Fibroblast of lung (primary cell): ENCODE results near the gene ATP8A1. TPM values are rescaled to one million over a fixed set of nuclear protein-coding genes. Genes with fewer than 3 reads are reported as not detected.

Experiments used
- DNase-seq, 2 donors: peaks; one replicate each; pipeline versions ENCODE4 v3.0.0 to v3.0.0-alpha.2; 2010; ENCODE audit warnings: low read depth in 2 of 2
- H2AFZ ChIP-seq: 2 replicates; pipeline ENCODE4 v1.5.1; 2012; ENCODE audit warnings: low read length, control low read depth, inconsistent platforms
- H3K27ac ChIP-seq: 2 replicates; pipeline ENCODE4 v1.5.1; 2011; ENCODE audit warnings: low read length, control low read depth; ENCODE audit not compliant: insufficient read depth
- H3K27me3 ChIP-seq: 2 replicates; pipeline ENCODE4 v1.5.1; 2011; ENCODE audit warnings: mild to moderate bottlenecking, low read length; ENCODE audit not compliant: control insufficient read depth, insufficient read depth
- H3K36me3 ChIP-seq: 2 replicates; pipeline ENCODE4 v1.5.1; 2011; ENCODE audit warnings: low read length; ENCODE audit not compliant: control insufficient read depth, insufficient read depth
- H3K4me1 ChIP-seq: 2 replicates; pipeline ENCODE4 v1.5.1; 2011; ENCODE audit warnings: low read length; ENCODE audit not compliant: control insufficient read depth, insufficient read depth; ENCODE audit errors: extremely low read depth
- H3K4me2 ChIP-seq: 2 replicates; pipeline ENCODE4 v1.5.1; 2011; ENCODE audit warnings: low read length, control low read depth; ENCODE audit not compliant: insufficient read depth; ENCODE audit errors: extremely low read depth
- H3K4me3 ChIP-seq, 4 experiments: fragments of 200-600 bp in 1 of 4; sonication (generic) in 1 of 4; replicated peaks in 1 of 4; 2 replicates each; pipeline ENCODE4 v1.5.1; 2011 to 2016; ENCODE audit warnings: low read length in 4 of 4, low read depth in 3 of 4, mild to moderate bottlenecking in 3 of 4, control low read depth in 2 of 4, inconsistent platforms in 1 of 4, mixed read lengths in 1 of 4; ENCODE audit not compliant: insufficient read depth in 1 of 4; ENCODE audit errors: control extremely low read depth in 1 of 4
- H3K79me2 ChIP-seq: 2 replicates; pipeline ENCODE4 v1.5.1; 2012; ENCODE audit warnings: mild to moderate bottlenecking, low read length, inconsistent platforms; ENCODE audit not compliant: control insufficient read depth, insufficient read depth
- H3K9ac ChIP-seq: 2 replicates; pipeline ENCODE4 v1.5.1; 2011; ENCODE audit warnings: mild to moderate bottlenecking, low read length, control low read depth; ENCODE audit not compliant: insufficient read depth
- H3K9me3 ChIP-seq: 2 replicates; pipeline ENCODE4 v1.5.1; 2012; ENCODE audit warnings: low read depth, low read length; ENCODE audit not compliant: control insufficient read depth, insufficient read depth
- H4K20me1 ChIP-seq: 2 replicates; pipeline ENCODE4 v1.5.1; 2011; ENCODE audit warnings: low read length; ENCODE audit not compliant: control insufficient read depth, insufficient read depth; ENCODE audit errors: extremely low read depth
- EZH2 ChIP-seq: IDR thresholded peaks from 2 replicates; pipeline ENCODE4 v1.5.1; 2012; ENCODE audit warnings: low read length, control low read depth, mild to moderate bottlenecking; ENCODE audit errors: missing control alignments
- polyA plus RNA-seq, 2 donors: library from polyadenylated mRNA; depleted of rRNA in 1 of 2; stranded (reverse) in 1 of 2; unstranded in 1 of 2; fragments of >200 nt; gene quantifications; 2 replicates each; pipeline ENCODE4 v1.2.1, GENCODE V29; 2011 to 2012; ENCODE audit warnings: missing spikeins in 1 of 2
- total RNA-seq: library from RNA; depleted of rRNA; stranded (reverse); fragments of >200 nt; gene quantifications from 2 replicates; pipeline ENCODE4 v1.2.1, GENCODE V29; 2014
- TF ChIP-seq, protein P1 (sequence below), 2 donors: IDR thresholded peaks in 1 of 2; conservative IDR thresholded peaks in 1 of 2; 1 replicate in 1 of 2; 2 replicates in 1 of 2; pipeline ENCODE4 v1.5.1; 2011 to 2012; ENCODE audit warnings: low read length in 2 of 2, control low read depth in 1 of 2, inconsistent platforms in 1 of 2, low read depth in 1 of 2, mild to moderate bottlenecking in 1 of 2

The ATP8A1 gene
- total and polyA plus RNA-seq, 2 donors (not counting 1 experiment from before 2014, with no cell fraction given), result 0.36 to 4.8 TPM

DNA sequence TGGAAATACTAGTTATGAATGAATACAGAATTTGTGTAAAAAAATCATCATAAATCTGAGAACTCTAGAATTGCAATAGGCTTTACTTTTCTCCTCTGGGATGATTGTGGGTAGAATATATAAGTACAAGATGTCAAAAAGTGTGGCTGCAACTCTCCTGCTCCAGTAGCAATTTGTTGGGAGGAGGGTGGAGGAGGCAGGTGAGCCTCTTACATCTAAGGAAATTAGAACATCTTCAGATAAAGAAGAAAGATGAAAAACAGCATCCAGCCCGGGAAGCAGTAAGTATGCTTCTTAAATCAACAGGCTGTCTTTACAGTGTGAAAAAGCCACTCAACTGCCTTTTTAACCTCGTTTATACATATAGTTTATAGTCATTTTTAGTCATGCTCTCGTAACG lies 83.7 kb downstream of the ATP8A1 start:
- Histone ChIP-seq H3K79me2 (no peaks in the 10 kb centered on the region), H3K9ac (no peak overlapping the region), H3K27ac (no peak overlapping the region), H2AFZ (no peak overlapping the region), H3K27me3 (no peaks in the 10 kb centered on the region), H4K20me1 (no peaks in the 10 kb centered on the region), H3K36me3 (no peaks in the 10 kb centered on the region), H3K4me3 (no peak overlapping the region), H3K9me3 (no peaks in the 10 kb centered on the region), H3K4me2 (no peak overlapping the region), H3K4me1 (no peaks in the 10 kb centered on the region)
- no peak for DNase-seq
- no peak for TF ChIP-seq EZH2

DNA sequence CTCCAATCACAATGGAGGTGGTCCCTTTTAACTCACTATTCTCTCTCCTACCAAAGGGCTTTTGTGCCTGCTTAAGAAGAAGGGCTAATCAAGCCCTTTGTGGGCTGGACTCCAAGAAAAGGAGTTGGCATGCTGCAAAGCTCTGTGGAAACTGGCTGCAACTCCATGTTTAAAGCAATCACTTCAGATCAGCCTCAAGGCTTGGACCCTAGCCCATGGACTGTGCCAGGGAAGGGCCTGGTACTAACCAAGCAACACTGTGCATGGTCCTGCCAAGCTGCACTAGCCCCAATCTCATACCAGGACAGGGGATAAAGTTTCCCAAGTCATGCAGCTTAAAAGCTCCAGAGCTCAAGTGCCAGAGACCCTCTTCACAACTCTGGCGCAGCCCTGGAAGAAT lies 86.7 kb downstream of the ATP8A1 start:
- Histone ChIP-seq H3K36me3 (no peaks in the 10 kb centered on the region), H3K27ac (no peak overlapping the region), H3K4me3 (no peak overlapping the region), H3K27me3 (no peaks in the 10 kb centered on the region), H3K9me3 (no peaks in the 10 kb centered on the region), H3K4me1 (no peaks in the 10 kb centered on the region), H4K20me1 (no peaks in the 10 kb centered on the region), H3K4me2 (no peak overlapping the region), H3K79me2 (no peaks in the 10 kb centered on the region), H2AFZ (no peak overlapping the region), H3K9ac (no peak overlapping the region)
- no peak for DNase-seq
- TF ChIP-seq, protein P1, sequence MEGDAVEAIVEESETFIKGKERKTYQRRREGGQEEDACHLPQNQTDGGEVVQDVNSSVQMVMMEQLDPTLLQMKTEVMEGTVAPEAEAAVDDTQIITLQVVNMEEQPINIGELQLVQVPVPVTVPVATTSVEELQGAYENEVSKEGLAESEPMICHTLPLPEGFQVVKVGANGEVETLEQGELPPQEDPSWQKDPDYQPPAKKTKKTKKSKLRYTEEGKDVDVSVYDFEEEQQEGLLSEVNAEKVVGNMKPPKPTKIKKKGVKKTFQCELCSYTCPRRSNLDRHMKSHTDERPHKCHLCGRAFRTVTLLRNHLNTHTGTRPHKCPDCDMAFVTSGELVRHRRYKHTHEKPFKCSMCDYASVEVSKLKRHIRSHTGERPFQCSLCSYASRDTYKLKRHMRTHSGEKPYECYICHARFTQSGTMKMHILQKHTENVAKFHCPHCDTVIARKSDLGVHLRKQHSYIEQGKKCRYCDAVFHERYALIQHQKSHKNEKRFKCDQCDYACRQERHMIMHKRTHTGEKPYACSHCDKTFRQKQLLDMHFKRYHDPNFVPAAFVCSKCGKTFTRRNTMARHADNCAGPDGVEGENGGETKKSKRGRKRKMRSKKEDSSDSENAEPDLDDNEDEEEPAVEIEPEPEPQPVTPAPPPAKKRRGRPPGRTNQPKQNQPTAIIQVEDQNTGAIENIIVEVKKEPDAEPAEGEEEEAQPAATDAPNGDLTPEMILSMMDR (conservative IDR thresholded peaks at IDR 0.05 in 1 of 2, IDR thresholded peaks at IDR 0.05 in 1 of 2; ENCODE audit: low read depth in 1 of 2, low read length in 2 of 2), result no peak
- no peak for TF ChIP-seq EZH2

DNA sequence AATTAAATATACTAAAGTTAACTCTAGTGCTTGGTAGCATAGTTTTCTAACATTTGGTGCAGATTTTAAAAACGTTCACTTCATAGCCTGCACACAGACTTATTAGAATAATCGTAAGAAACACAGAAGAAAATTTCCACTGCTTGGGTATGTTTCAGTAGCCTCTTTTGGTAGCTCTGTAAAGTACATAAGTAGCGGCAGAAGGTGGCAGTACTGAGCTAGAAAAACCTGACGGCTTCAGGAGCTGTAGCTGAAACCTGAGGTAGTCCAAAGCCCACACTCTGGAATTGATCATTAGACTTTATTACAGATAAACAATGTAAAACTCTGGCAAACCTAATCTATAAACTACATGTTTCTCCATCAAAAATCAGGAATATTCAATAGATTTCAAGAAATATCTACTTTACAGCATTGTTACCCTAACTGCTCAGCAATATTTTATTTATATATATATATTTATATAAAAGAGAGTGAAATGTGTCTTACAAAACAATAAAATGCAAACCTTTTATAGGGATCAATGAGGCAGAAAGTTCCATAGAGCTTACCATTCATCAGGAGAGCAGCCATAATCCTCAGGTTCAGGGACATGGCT lies 88.2 kb downstream of the ATP8A1 start:
- H2AFZ ChIP-seq, result no peak overlapping the region
- H3K9me3 ChIP-seq, result no peaks in the 10 kb centered on the region
- no peaks in the 10 kb centered on the region for H4K20me1 ChIP-seq
- H3K27ac ChIP-seq, result no peak overlapping the region
- no peak overlapping the region for H3K4me3 ChIP-seq
- H3K4me1 ChIP-seq, result no peaks in the 10 kb centered on the region
- H3K27me3 ChIP-seq, result no peaks in the 10 kb centered on the region
- TF ChIP-seq, protein P1 (conservative IDR thresholded peaks at IDR 0.05 in 1 of 2, IDR thresholded peaks at IDR 0.05 in 1 of 2; ENCODE audit: low read depth in 1 of 2, low read length in 2 of 2), result peak; percentile 75 to 81
- TF ChIP-seq EZH2, result no peak
- peak; percentile 49 to 78 for DNase-seq
- no peak overlapping the region for H3K9ac ChIP-seq
- H3K4me2 ChIP-seq, result no peak overlapping the region
- no peaks in the 10 kb centered on the region for H3K36me3 ChIP-seq
- H3K79me2 ChIP-seq, result no peaks in the 10 kb centered on the region
